HepG2 (cell line): ENCODE data around the gene SMC1B.

Source experiments
- NFE2L2 ChIP-seq: fragments of 150-350 bp; IDR thresholded peaks from 2 replicates; pipeline ENCODE4 v1.6.1; 2014; ENCODE audit warnings: low read length
- RNF2 ChIP-seq: fragments of 450-650 bp; conservative IDR thresholded peaks from 2 replicates; pipeline ENCODE4 v1.6.1; 2016; ENCODE audit warnings: low read depth
- ZNF597 ChIP-seq: sonication (generic); formaldehyde crosslinking; IDR thresholded peaks from 2 replicates; pipeline ENCODE4 v1.5.0; 2020; ENCODE audit warnings: missing genetic modification reagents

- no peak for TF ChIP-seq NFE2L2
- no peak for TF ChIP-seq RNF2
- TF ChIP-seq ZNF597 (CRISPR knock-in tag), result no peak
These were observed 55.9 kb downstream of the SMC1B start for GRCh38 chr22:45357490-45357889.
